H4 (cell line): ENCODE data around the gene KLK2. TPM values are rescaled to one million over a fixed set of nuclear protein-coding genes. Genes with fewer than 3 reads are reported as not detected.
A peak's percentile ranks its signal among the peaks of the same experiment; 100 is the strongest.

Experiments used
- DNase-seq: peaks from one replicate; pipeline ENCODE4 v3.0.0-alpha.2; 2015; ENCODE audit warnings: low spot score
- total RNA-seq: library from RNA; depleted of rRNA; stranded (reverse); fragments of >200 nt; shearing (Covaris generic); gene quantifications from 2 replicates; pipeline ENCODE4 v1.2.3, GENCODE V29; 2014; rRNA removed

Gene KLK2
- total RNA-seq: not detected in 2 replicates

DNA sequence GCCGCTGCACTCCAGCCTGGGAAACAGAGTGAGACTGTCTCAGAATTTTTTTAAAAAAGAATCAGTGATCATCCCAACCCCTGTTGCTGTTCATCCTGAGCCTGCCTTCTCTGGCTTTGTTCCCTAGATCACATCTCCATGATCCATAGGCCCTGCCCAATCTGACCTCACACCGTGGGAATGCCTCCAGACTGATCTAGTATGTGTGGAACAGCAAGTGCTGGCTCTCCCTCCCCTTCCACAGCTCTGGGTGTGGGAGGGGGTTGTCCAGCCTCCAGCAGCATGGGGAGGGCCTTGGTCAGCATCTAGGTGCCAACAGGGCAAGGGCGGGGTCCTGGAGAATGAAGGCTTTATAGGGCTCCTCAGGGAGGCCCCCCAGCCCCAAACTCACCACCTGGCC is at the start of gene KLK2:
Gene KLK2, plus strand, starts transcription at position 384 of the 400 bp plus-strand sequence. CDS start 35 bp downstream, outside the sequence.
- DNase-seq: no peak

GRCh38 chr19:50826492-50827240 is 46.6 kb upstream of the KLK2 start:
- no peak for DNase-seq

DNA sequence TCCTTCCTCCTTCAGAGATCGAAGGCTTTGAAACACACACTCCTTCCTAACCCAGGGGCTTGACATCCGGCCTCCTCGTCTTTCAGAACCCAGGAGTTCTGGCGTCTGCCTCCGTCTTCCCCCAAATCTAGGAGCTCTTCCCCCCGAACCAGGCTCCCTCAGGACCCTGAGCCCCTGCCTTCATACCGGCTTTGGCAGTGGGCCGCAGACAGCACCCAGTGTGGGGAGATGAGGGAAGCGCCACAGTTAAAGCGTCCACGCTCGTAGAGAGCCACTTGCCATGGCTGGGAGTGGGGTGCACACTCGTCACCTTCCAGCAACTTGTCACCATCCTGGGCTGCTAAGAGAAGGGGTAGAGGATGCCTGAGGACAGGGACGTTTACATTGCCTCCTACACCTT is 45.8 kb upstream of the KLK2 start:
- no peak for DNase-seq

DNA sequence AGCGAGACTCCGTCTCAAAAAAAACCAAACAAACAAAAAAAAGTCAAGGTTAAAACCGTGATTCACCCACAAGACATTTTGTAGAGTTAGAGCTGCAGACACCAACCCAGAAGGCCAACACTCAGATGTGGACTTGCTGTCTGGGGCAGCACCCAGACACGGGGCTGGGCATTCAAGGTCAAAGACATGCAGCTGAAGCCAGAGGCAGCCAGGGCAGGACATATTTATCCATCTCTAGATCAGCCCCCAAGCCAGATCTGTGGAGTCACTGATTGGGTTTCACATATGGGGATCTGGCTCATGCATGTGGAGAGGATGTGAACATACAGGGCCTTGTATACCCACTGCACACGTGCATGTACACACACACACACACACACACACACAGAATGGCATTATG is 43.4 kb upstream of the KLK2 start:
- no peak for DNase-seq

GRCh38 chr19:50830266-50831025 is 42.8 kb upstream of the KLK2 start:
- DNase-seq: no peak

GRCh38 chr19:50831026-50831396 is 42.2 kb upstream of the KLK2 start:
- no peak for DNase-seq

- DNase-seq: no peak
Observed at GRCh38 chr19:50832666-50833065, 40.6 kb upstream of the KLK2 start.

DNA sequence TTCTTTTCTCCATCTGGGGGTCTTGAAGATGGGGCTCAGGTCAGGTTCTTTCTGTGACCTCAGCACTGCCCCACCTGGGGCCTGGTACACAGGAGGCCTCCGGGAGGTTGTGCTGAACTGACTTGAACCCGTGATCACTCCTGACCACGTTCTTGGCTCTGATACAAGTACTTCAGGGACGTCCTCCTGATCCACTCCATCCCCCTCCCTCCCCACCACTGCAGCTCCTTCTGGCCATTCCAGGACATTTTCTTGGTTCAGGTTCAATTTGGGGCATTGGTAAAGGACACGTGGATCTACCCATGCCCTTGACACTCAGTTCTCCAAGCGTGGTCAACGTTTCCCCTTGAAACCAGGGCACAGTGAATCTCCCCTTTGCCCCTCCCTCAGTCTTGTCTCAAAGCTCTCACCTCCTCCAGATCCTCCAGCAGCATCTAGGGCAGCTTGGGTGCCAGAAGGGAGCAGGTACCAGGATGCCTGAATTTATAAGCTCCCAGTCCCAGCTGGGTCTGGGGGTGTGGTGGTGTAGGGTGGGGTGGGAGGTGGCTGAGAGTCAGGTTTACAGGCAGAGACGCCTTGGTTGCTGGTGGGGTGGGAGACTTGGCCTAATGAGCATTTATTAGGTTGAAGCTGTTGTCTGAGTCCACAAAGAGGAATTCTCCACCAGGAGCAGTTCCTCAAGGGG is 40.0 kb upstream of the KLK2 start, which contains the start of gene KLK15:
Gene KLK15, minus strand, starts transcription at position 458 of the 685 bp plus-strand sequence. CDS start 2,082 bp downstream, outside the sequence.
- no peak for DNase-seq

DNA sequence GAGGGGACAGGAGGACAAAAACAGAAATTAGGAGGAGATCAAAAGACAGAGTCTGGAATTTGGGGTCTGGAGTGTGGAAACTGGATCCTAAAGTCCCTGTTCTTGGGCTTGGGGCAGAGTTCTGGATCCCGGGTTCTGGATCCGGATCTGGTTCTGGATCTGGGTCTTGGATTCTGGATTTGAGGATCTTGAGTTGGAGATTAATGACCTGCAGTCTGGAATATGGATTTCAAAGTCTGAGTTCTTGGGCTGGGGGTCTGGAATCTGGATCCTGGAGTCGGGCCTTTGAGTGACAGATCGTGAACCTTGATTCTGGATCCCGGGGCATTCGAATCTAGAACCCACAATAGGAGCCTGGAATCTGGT is 39.5 kb upstream of the KLK2 start:
- DNase-seq: no peak

DNA sequence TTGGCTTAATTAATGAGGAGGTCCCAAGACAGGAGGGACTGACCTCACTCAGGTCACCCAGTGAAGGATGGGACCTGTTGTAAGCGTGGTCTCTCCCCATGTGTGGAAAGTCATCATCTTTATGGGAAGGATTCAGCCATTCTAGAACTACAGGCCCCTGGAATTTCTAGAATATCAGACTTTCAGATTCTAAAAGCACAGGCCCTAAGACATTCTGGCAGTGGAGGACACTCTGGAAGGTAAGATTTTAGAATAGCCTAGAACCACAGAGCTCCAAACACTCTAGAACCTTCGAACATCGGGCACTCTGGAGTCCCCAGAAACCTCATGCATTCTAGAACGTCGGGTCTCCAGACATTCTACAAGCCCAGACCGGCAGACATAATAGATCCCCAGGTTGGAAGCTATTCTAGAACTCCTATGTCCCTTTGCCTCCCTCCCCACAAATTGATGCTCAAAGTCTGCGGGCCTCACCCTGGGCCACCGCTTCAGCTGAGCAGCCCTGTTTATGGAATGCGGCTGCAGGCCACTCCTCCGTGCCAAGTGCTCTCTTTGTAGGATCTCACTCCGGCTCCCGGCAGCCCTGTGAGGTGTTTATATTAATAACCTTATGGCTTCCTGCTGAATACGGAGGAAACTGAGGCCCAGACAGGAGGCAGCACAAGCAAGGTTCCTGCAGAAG is 38.0 kb upstream of the KLK2 start:
- no peak for DNase-seq

GRCh38 chr19:50835785-50836542 is 37.3 kb upstream of the KLK2 start:
- peak; percentile 60 for DNase-seq

- no peak for DNase-seq
Observed at GRCh38 chr19:50836543-50837195, 36.6 kb upstream of the KLK2 start.

- DNase-seq: no peak
Observed at GRCh38 chr19:50837300-50837699, 35.9 kb upstream of the KLK2 start.

DNA sequence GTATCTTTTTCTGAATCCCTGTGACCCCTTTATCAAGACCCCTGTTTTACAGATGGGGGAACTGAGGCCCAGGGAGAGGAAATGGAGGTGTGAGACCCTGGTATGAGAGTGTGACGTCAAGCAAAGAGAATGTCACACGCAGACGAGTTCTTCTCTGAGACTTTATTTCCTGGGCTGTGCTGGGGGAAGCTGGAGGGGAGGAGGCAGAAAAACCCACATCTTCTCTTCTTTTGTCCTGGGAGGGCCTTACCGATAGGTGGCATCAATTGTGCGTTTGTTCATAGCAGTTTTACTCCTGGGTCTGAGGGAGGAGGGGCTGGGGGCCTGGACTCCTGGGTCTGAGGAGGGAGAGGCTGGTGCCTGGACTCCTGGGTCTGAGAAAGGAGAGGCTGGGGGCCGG is 35.0 kb upstream of the KLK2 start:
- DNase-seq: no peak

DNA sequence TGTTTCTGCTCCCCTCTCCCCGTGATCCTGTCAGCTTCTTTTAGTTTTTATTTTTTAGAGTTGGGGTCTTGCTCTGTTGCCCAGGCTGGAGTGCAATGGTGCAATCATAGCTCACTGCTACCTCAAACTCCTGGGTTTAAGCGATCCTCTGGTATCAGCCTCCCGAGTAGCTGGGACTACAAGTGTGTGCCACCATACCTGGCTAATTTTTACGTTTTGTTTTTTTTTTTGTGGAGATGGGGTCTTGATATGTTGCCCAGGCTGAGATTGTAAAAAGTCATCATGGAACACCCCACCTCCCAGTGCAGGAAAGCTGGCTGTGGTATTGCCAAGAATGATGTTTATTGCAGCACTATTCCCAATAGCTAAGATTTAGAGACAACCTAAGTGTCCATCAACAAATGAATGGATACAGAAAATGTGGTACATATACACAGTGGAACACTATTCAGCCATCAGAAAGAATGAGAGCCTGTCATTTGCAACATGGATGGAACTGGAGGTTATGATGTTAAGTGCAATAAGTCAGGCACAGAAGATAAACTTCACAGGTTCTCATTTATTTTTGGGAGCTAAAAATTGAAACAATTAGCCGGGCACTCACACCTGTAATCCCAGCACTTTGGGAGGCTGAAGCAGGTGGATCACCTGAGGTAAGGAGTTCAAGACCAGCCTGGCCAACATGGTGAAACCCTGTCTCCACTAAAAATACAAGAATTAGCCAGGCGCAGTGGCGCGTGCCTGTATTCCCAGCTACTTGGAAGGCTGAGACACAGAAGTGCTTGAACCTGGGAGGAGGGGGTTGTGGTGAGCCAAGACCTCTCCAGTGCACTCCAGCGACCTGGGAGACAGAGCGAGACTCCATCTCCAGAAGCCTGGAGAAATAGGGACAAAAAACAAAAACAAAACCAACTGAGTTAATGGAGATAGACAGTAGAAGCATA is 33.3 kb upstream of the KLK2 start:
- no peak for DNase-seq

DNA sequence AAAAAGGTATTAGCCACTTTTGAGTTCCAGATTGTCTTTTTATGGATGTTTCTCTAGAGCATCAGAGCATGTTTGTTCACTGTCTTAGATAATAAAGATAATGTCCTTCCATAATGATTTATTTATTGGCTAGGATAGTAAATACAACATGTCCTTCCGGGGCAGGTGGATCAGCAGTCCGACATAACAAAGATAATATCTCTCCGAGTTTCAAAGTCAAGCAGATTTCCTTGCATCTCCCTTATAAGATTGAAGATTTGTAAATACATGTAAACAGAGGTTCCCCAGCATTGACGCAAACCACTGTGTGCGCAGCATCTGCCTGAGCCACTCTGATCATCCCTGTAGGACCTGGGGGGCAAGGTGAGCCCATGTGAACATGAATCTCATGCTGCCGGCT is 31.1 kb upstream of the KLK2 start:
- DNase-seq: no peak

- no peak for DNase-seq
Observed at GRCh38 chr19:50843205-50843604, 30.0 kb upstream of the KLK2 start.

GRCh38 chr19:50843701-50844221 is 29.5 kb upstream of the KLK2 start:
- DNase-seq: no peak

DNA sequence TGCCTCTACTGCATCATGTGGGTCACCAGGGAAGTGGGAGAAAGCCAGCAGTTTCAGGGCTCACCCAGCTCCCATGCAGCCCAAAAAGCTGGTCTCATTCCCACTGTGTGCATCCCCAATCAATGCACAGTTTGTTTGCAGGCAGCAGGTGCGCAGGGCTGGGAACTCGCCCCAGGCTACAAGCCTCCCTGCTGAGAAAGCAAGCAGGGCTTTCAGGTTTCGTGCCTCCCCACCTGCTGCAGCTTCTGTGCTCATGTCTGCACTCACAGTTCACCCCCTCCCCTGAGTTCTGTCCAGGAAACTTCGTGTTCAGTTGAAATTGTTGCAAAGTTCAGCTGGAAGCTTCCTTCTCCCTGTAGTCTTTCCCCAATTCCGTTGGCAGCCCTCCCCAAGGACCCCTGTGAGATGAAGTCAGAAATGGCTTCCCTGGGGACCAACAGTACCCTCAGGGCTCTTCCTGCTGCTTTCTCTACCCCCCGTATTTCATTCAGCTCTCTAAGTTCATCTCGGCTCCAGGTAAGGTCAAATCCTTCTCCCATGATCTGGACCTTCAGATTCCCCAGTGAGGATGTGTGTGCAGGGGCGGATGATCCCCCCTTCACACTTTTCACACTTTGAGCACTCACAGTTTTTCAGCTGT is 28.8 kb upstream of the KLK2 start:
- DNase-seq: no peak
